MM.1S (cell line): ENCODE measurements around the gene RNF222.
A peak's percentile ranks its signal among the peaks of the same experiment; 100 is the strongest.

ENCODE experiments used
- DNase-seq: peaks from one replicate; pipeline ENCODE4 v3.0.0-alpha.2; 2015
- H2AFZ ChIP-seq: fragments of 300-600 bp; sonication (generic); 2 replicates; pipeline ENCODE4 v1.6.0; 2016; ENCODE audit warnings: antibody characterized with exemption, low read length
- H3F3A ChIP-seq: fragments of 300-600 bp; sonication (generic); 2 replicates; pipeline ENCODE4 v1.6.1; 2016; ENCODE audit warnings: mild to moderate bottlenecking, antibody characterized with exemption, low read length, moderate library complexity, mixed read lengths; ENCODE audit not compliant: insufficient read depth
- H3K27ac ChIP-seq: fragments of 300-600 bp; sonication (generic); 2 replicates; pipeline ENCODE4 v1.5.1; 2016; ENCODE audit warnings: mild to moderate bottlenecking, low read length
- H3K27me3 ChIP-seq: fragments of 300-600 bp; sonication (generic); replicated peaks from 2 replicates; pipeline ENCODE4 v1.6.0; 2016; ENCODE audit warnings: low read length; ENCODE audit not compliant: insufficient read depth
- H3K36me3 ChIP-seq: fragments of 300-600 bp; sonication (generic); replicated peaks from 2 replicates; pipeline ENCODE4 v1.6.1; 2016; ENCODE audit warnings: mild to moderate bottlenecking, low read length, mixed read lengths; ENCODE audit not compliant: insufficient read depth
- H3K4me1 ChIP-seq: fragments of 300-600 bp; sonication (generic); 2 replicates; pipeline ENCODE4 v1.6.1; 2016; ENCODE audit warnings: low read length, mixed read lengths
- H3K4me2 ChIP-seq: fragments of 300-600 bp; sonication (generic); 2 replicates; pipeline ENCODE4 v1.6.0; 2016; ENCODE audit warnings: low read depth, low read length
- H3K4me3 ChIP-seq: fragments of 300-600 bp; sonication (generic); 2 replicates; pipeline ENCODE4 v1.5.1; 2016; ENCODE audit warnings: low read length, mixed read lengths
- H3K79me2 ChIP-seq: fragments of 300-600 bp; sonication (generic); 2 replicates; pipeline ENCODE4 v1.6.1; 2016; ENCODE audit warnings: mixed run types, low read length, mixed read lengths
- H3K9ac ChIP-seq: fragments of 300-600 bp; sonication (generic); 2 replicates; pipeline ENCODE4 v1.6.1; 2016; ENCODE audit warnings: low read length, mixed read lengths
- H3K9me2 ChIP-seq: fragments of 300-600 bp; sonication (generic); replicated peaks from 2 replicates; pipeline ENCODE4 v1.6.1; 2016; ENCODE audit warnings: mild to moderate bottlenecking, low read length, mixed read lengths; ENCODE audit not compliant: insufficient read depth
- H3K9me3 ChIP-seq: fragments of 300-600 bp; sonication (generic); replicated peaks from 2 replicates; pipeline ENCODE4 v1.6.1; 2016; ENCODE audit warnings: mild to moderate bottlenecking, low read length, mixed read lengths; ENCODE audit not compliant: insufficient read depth
- H4K20me1 ChIP-seq: fragments of 300-600 bp; sonication (generic); 2 replicates; pipeline ENCODE4 v1.6.1; 2016; ENCODE audit warnings: mild to moderate bottlenecking, low read length, moderate library complexity, mixed read lengths; ENCODE audit not compliant: insufficient read depth
- CTCF ChIP-seq: fragments of 300-600 bp; sonication (generic); IDR thresholded peaks from 2 replicates; pipeline ENCODE4 v1.5.1; 2016; ENCODE audit warnings: antibody characterized with exemption, low read length, mixed read lengths
- EZH2 ChIP-seq: fragments of 300-600 bp; sonication (generic); optimal IDR thresholded peaks from 2 replicates; pipeline ENCODE3; 2017; ENCODE audit warnings: low read depth, mild to moderate bottlenecking, antibody characterized with exemption, low read length, mixed read lengths
- EZH2phosphoT487 ChIP-seq: fragments of 300-600 bp; sonication (generic); IDR thresholded peaks from 2 replicates; pipeline ENCODE4 v1.6.1; 2018; ENCODE audit warnings: antibody characterized with exemption, low read length

The RNF222 gene

GRCh38 chr17:8392674-8393469 lies 4.8 kb downstream of the RNF222 start:
- Histone ChIP-seq H3K79me2 (no peaks in the 10 kb centered on the region), H3K36me3 (no peaks in the 10 kb centered on the region), H3K4me3 (no peak overlapping the region), H3K27me3 (peaks cover 23% of the 10 kb centered on the region), H3K4me2 (no peak overlapping the region), H2AFZ (0 out of 2 replicates have a peak overlapping the region, but pooled peaks have one; percentile 30), H3K9me3 (no peaks in the 10 kb centered on the region), H3K27ac (no peak overlapping the region), H3K9ac (no peak overlapping the region), H3K9me2 (no peaks in the 10 kb centered on the region), H4K20me1 (no peaks in the 10 kb centered on the region), H3F3A (no peaks in the 10 kb centered on the region), H3K4me1 (0 out of 2 replicates have a peak, but pooled peaks cover 7% of the 10 kb centered on the region)
- no peak for TF ChIP-seq EZH2phosphoT487
- no peak for TF ChIP-seq EZH2
- TF ChIP-seq CTCF, result no peak
- DNase-seq, result no peak

DNA sequence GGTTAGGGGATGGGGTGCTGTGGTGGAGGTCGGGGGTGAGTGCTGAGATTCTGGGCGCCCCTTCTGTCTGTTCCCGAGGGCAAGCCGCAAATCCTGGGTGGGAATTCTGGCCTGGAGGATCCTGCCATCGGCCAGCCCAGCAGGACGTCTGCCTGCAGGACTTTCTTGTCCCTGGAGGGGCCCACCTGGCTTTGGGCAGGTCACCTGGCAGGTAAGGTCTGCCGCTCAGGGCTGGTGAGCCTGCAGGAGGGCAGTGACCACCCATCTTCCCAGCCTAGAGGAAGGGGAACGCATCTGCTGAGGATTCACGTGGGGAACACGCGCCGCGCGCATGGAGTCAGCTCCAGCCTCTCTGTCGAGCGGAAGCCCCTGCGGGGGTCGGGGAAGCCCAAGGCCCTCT lies 5.4 kb downstream of the RNF222 start:
- H3K36me3 ChIP-seq, result no peaks in the 10 kb centered on the region
- no peak for DNase-seq
- H3F3A ChIP-seq, result no peaks in the 10 kb centered on the region
- no peak overlapping the region for H3K4me2 ChIP-seq
- no peaks in the 10 kb centered on the region for H3K9me3 ChIP-seq
- H3K9ac ChIP-seq, result no peak overlapping the region
- no peaks in the 10 kb centered on the region for H3K79me2 ChIP-seq
- TF ChIP-seq EZH2, result no peak
- H3K27me3 ChIP-seq, result peaks cover 23% of the 10 kb centered on the region
- H2AFZ ChIP-seq, result no peak overlapping the region
- no peak overlapping the region for H3K4me3 ChIP-seq
- no peaks in the 10 kb centered on the region for H4K20me1 ChIP-seq
- H3K27ac ChIP-seq, result no peak overlapping the region
- H3K9me2 ChIP-seq, result no peaks in the 10 kb centered on the region
- 0 out of 2 replicates have a peak, but pooled peaks cover 7% of the 10 kb centered on the region for H3K4me1 ChIP-seq

GRCh38 chr17:8391711-8392110 lies 5.9 kb downstream of the RNF222 start:
- TF ChIP-seq EZH2 (no peak), EZH2phosphoT487 (no peak), CTCF (no peak)

GRCh38 chr17:8387914-8388651 lies 9.5 kb downstream of the RNF222 start:
- Histone ChIP-seq H3K27me3 (no peaks in the 10 kb centered on the region), H3K9me2 (no peaks in the 10 kb centered on the region), H3K36me3 (no peaks in the 10 kb centered on the region), H3K9ac (no peak overlapping the region), H3K9me3 (no peaks in the 10 kb centered on the region), H2AFZ (no peak overlapping the region), H4K20me1 (no peaks in the 10 kb centered on the region), H3K4me1 (no peaks in the 10 kb centered on the region), H3K79me2 (no peaks in the 10 kb centered on the region), H3F3A (no peaks in the 10 kb centered on the region), H3K4me3 (no peak overlapping the region), H3K4me2 (no peak overlapping the region), H3K27ac (no peak overlapping the region)
- DNase-seq, result no peak
- TF ChIP-seq EZH2phosphoT487 (no peak), CTCF (no peak), EZH2 (no peak)

More at GRCh38 chr17:8391711-8392110, 5.9 kb downstream of the RNF222 start:
- Histone ChIP-seq H3K27ac (no peak overlapping the region), H3F3A (no peaks in the 10 kb centered on the region), H2AFZ (no peak overlapping the region), H3K4me3 (no peak overlapping the region), H3K4me1 (0 out of 2 replicates have a peak, but pooled peaks cover 7% of the 10 kb centered on the region), H3K27me3 (peaks cover 22% of the 10 kb centered on the region), H3K9me3 (no peaks in the 10 kb centered on the region), H3K4me2 (no peak overlapping the region), H3K9me2 (no peaks in the 10 kb centered on the region), H3K79me2 (no peaks in the 10 kb centered on the region), H4K20me1 (no peaks in the 10 kb centered on the region), H3K36me3 (no peaks in the 10 kb centered on the region), H3K9ac (no peak overlapping the region)
- no peak for DNase-seq
